Fibroblast of the aortic adventitia (primary cell): Measurements from ENCODE around the gene DPY30. TPM values are rescaled to one million over a fixed set of nuclear protein-coding genes. Genes with fewer than 3 reads are reported as not detected.
A peak's percentile ranks its signal among the peaks of the same experiment; 100 is the strongest.

Experiments
- DNase-seq: peaks from one replicate; pipeline ENCODE4 v3.0.0-alpha.2; 2010; ENCODE audit warnings: low read depth
- H3K4me3 ChIP-seq: 2 replicates; pipeline ENCODE4 v1.5.1; 2011; ENCODE audit warnings: low read depth, mild to moderate bottlenecking, control low read depth, low read length, moderate library complexity
- CTCF ChIP-seq: IDR thresholded peaks from 2 replicates; pipeline ENCODE4 v1.5.1; 2011; ENCODE audit warnings: mild to moderate bottlenecking, low read length, control low read depth, inconsistent platforms; ENCODE audit not compliant: insufficient read depth
- total RNA-seq: library from RNA; depleted of rRNA; stranded (reverse); fragments of >200 nt; gene quantifications from 2 replicates; pipeline ENCODE4 v1.2.3, GENCODE V29; 2012; ENCODE audit warnings: low replicate concordance

The DPY30 gene
- total RNA-seq, 1 donor = 77.6 TPM

- TF ChIP-seq CTCF = no peak
- DNase-seq = no peak
These were observed 55.7 kb downstream of the DPY30 start for GRCh38 chr2:31983762-31984467.

GRCh38 chr2:31980674-31981356 lies 58.8 kb downstream of the DPY30 start:
- peak; percentile 22 for DNase-seq
- no peak overlapping the region for H3K4me3 ChIP-seq
- no peak for TF ChIP-seq CTCF

More at GRCh38 chr2:31983762-31984467, 55.7 kb downstream of the DPY30 start:
- no peak overlapping the region for H3K4me3 ChIP-seq

GRCh38 chr2:31979956-31980355 lies 59.6 kb downstream of the DPY30 start:
- peak; percentile 48 for DNase-seq
- no peak for TF ChIP-seq CTCF
- no peak overlapping the region for H3K4me3 ChIP-seq

- DNase-seq = no peak
- no peak overlapping the region for H3K4me3 ChIP-seq
- no peak for TF ChIP-seq CTCF
These were observed 60.6 kb downstream of the DPY30 start for GRCh38 chr2:31979018-31979417.

GRCh38 chr2:31978436-31978835 lies 61.2 kb downstream of the DPY30 start:
- H3K4me3 ChIP-seq = no peak overlapping the region
- TF ChIP-seq CTCF = no peak
- no peak for DNase-seq

Other genes starting within 250 kb of the DPY30 start
- gene MEMO1, start 28.8 kb downstream of the DPY30 start, total RNA-seq = 5.6 and 41.2 TPM in 2 replicates
- gene SPAST, start 23.8 kb upstream of the DPY30 start, total RNA-seq = 26.6 and 37.3 TPM in 2 replicates
- gene SLC30A6, start 126.1 kb upstream of the DPY30 start, total RNA-seq = 25.8 and 47.2 TPM in 2 replicates
- gene NLRC4, start 225.1 kb upstream of the DPY30 start, total RNA-seq = not detected in 2 replicates
- 27.1 and 56.1 TPM in 2 replicates for gene YIPF4, start 238.1 kb upstream of the DPY30 start, total RNA-seq